Keratinocyte (primary cell): ENCODE results near the gene SPAG16. TPM values are rescaled to one million over a fixed set of nuclear protein-coding genes. Genes with fewer than 3 reads are reported as not detected.

Experiments
- DNase-seq: peaks from one replicate; pipeline ENCODE4 v3.0.0-alpha.2; 2011; ENCODE audit warnings: low read depth, missing footprints, low spot score
- FAIRE-seq: peaks from 2 replicates; lab custom pipeline; 2011; peaks lifted over from hg19 to GRCh38; lab: Jason Lieb, UNC
- H2AFZ ChIP-seq: 2 replicates; pipeline ENCODE4 v1.6.0; 2012; ENCODE audit warnings: low read length, control low read depth, inconsistent platforms; ENCODE audit not compliant: control insufficient read depth
- H3K27ac ChIP-seq: 2 replicates; pipeline ENCODE4 v1.5.1; 2011; ENCODE audit warnings: low read length; ENCODE audit not compliant: control insufficient read depth, insufficient read depth
- H3K27me3 ChIP-seq: 3 replicates; pipeline ENCODE4 v1.6.0; 2011; ENCODE audit warnings: low read length; ENCODE audit not compliant: control insufficient read depth, insufficient read depth; ENCODE audit errors: extremely low read depth
- H3K36me3 ChIP-seq, 2 experiments: 2 replicates in 1 of 2; 3 replicates in 1 of 2; pipeline ENCODE4 v1.5.1; 2011; ENCODE audit warnings: low read length in 2 of 2, mild to moderate bottlenecking in 1 of 2; ENCODE audit not compliant: control insufficient read depth in 2 of 2, insufficient read depth in 2 of 2; ENCODE audit errors: extremely low read depth in 1 of 2
- H3K4me1 ChIP-seq: 3 replicates; pipeline ENCODE4 v1.5.1; 2011; ENCODE audit warnings: low read length; ENCODE audit not compliant: control insufficient read depth, insufficient read depth; ENCODE audit errors: extremely low read depth
- H3K4me2 ChIP-seq: 3 replicates; pipeline ENCODE4 v1.6.0; 2011; ENCODE audit warnings: low read depth, low read length; ENCODE audit not compliant: control insufficient read depth, insufficient read depth; ENCODE audit errors: extremely low read depth
- H3K4me3 ChIP-seq, 3 experiments: fragments of 200-600 bp in 1 of 3; sonication (generic) in 1 of 3; 2 replicates in 2 of 3; 3 replicates in 1 of 3; pipeline ENCODE4 v1.5.1; 2011 to 2016; ENCODE audit warnings: low read length in 3 of 3, mild to moderate bottlenecking in 3 of 3, control low read depth in 2 of 3, inconsistent platforms in 1 of 3, low read depth in 1 of 3, mixed read lengths in 1 of 3, mixed run types in 1 of 3, moderate library complexity in 1 of 3; ENCODE audit not compliant: control insufficient read depth in 2 of 3, insufficient read depth in 2 of 3; ENCODE audit errors: extremely low read depth in 1 of 3
- H3K79me2 ChIP-seq: 2 replicates; pipeline ENCODE4 v1.6.0; 2012; ENCODE audit warnings: low read length; ENCODE audit not compliant: control insufficient read depth, insufficient read depth
- H3K9ac ChIP-seq: 3 replicates; pipeline ENCODE4 v1.6.0; 2011; ENCODE audit warnings: low read length; ENCODE audit not compliant: control insufficient read depth, insufficient read depth; ENCODE audit errors: extremely low read depth
- H3K9me1 ChIP-seq: 3 replicates; pipeline ENCODE4 v1.6.0; 2011; ENCODE audit warnings: low read length; ENCODE audit not compliant: control insufficient read depth, insufficient read depth; ENCODE audit errors: extremely low read depth
- H3K9me3 ChIP-seq: 2 replicates; pipeline ENCODE4 v1.5.1; 2012; ENCODE audit warnings: low read depth, low read length; ENCODE audit not compliant: control insufficient read depth
- H4K20me1 ChIP-seq: 3 replicates; pipeline ENCODE4 v1.6.0; 2011; ENCODE audit warnings: low read length; ENCODE audit not compliant: control insufficient read depth, insufficient read depth; ENCODE audit errors: extremely low read depth
- EZH2 ChIP-seq: IDR thresholded peaks from one replicate; pipeline ENCODE4 v1.6.1; 2012; ENCODE audit warnings: inconsistent platforms, mild to moderate bottlenecking, low read length, moderate library complexity
- dilution Hi-C: fragments of 300-500 bp; cut with MboI; formaldehyde crosslinking; loops from one replicate; pipeline ENCODE4 v1.7.0; 2020; ENCODE audit warnings: low sequenced_read_pairs; ENCODE audit not compliant: extremely low pct_ligation_motif_present
- polyA plus RNA-seq, 5 experiments: library from polyadenylated mRNA; depleted of rRNA in 3 of 5; stranded (reverse) in 3 of 5; stranded (forward) in 1 of 5; unstranded in 1 of 5; fragments of >200 nt; gene quantifications; 1 replicate in 1 of 5; 2 replicates in 3 of 5; 3 replicates in 1 of 5; pipeline versions ENCODE4 v1.2.1 to v1.2.3, GENCODE V29; 2011 to 2012; ENCODE audit warnings: missing spikeins in 2 of 5, low read depth in 1 of 5, low replicate concordance in 1 of 5
- TF ChIP-seq, protein P1 (sequence below), 3 experiments: IDR thresholded peaks in 1 of 3; conservative IDR thresholded peaks in 1 of 3; optimal IDR thresholded peaks in 1 of 3; 2 replicates in 2 of 3; 3 replicates in 1 of 3; pipeline versions ENCODE3 to v1.5.1; 2011; ENCODE audit warnings: low read length in 3 of 3, mild to moderate bottlenecking in 3 of 3, moderate library complexity in 2 of 3, control low read depth in 1 of 3, inconsistent platforms in 1 of 3; ENCODE audit not compliant: insufficient read depth in 2 of 3; ENCODE audit errors: extremely low read depth in 1 of 3

SPAG16 gene
- polyA plus RNA-seq, 1 donor (not counting 4 experiments of a cell fraction or from before 2014, with no cell fraction given) = 19.6 TPM

- Histone ChIP-seq H3K9ac (no peak overlapping the region), H3K27me3 (no peaks in the 10 kb centered on the region), H3K4me3 (no peak overlapping the region), H3K4me2 (no peak overlapping the region), H2AFZ (no peak overlapping the region), H3K79me2 (no peaks in the 10 kb centered on the region), H3K4me1 (no peaks in the 10 kb centered on the region), H3K36me3 (no peaks in the 10 kb centered on the region), H4K20me1 (no peaks in the 10 kb centered on the region), H3K27ac (no peak overlapping the region), H3K9me1 (no peaks in the 10 kb centered on the region), H3K9me3 (no peaks in the 10 kb centered on the region)
- DNase-seq = no peak
- no peak for FAIRE-seq
- dilution Hi-C loops = no loop called here
- no peak for TF ChIP-seq EZH2
- TF ChIP-seq, protein P1, sequence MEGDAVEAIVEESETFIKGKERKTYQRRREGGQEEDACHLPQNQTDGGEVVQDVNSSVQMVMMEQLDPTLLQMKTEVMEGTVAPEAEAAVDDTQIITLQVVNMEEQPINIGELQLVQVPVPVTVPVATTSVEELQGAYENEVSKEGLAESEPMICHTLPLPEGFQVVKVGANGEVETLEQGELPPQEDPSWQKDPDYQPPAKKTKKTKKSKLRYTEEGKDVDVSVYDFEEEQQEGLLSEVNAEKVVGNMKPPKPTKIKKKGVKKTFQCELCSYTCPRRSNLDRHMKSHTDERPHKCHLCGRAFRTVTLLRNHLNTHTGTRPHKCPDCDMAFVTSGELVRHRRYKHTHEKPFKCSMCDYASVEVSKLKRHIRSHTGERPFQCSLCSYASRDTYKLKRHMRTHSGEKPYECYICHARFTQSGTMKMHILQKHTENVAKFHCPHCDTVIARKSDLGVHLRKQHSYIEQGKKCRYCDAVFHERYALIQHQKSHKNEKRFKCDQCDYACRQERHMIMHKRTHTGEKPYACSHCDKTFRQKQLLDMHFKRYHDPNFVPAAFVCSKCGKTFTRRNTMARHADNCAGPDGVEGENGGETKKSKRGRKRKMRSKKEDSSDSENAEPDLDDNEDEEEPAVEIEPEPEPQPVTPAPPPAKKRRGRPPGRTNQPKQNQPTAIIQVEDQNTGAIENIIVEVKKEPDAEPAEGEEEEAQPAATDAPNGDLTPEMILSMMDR (optimal IDR thresholded peaks at IDR 0.05 in 1 of 3, IDR thresholded peaks at IDR 0.05 in 1 of 3, conservative IDR thresholded peaks at IDR 0.05 in 1 of 3; ENCODE audit: extremely low read depth in 1 of 3, insufficient read depth in 2 of 3, low read length in 3 of 3) = no peak
Measured at GRCh38 chr2:213455316-213456008, 171.2 kb downstream of the SPAG16 start.

DNA sequence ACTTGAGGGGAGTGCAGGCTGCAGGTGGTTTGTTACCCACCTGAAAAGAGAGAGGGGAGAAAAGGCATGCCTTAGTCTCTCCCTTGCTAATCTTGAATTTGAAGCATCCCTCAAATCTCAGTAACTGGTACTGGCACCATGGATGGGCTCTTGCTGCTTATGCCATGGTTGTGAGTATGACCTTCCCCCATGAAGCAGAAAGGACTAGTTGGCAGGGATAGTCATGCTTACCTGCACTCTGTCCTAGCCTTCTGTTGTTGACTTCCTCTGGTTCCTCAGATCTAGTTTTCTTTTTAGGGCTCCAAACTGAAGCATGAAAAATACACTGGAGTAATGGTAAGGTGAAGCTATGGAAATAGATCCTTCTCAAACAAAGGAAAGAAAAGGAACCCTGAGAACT lies 191.2 kb downstream of the SPAG16 start:
- DNase-seq (no peak), FAIRE-seq (no peak)
- Histone ChIP-seq H3K27ac (no peak overlapping the region), H3K4me3 (no peak overlapping the region), H3K27me3 (no peaks in the 10 kb centered on the region), H3K4me1 (no peaks in the 10 kb centered on the region), H3K9me1 (no peaks in the 10 kb centered on the region), H4K20me1 (no peaks in the 10 kb centered on the region), H3K9ac (no peak overlapping the region), H3K9me3 (peaks cover 6% of the 10 kb centered on the region), H3K36me3 (no peaks in the 10 kb centered on the region), H2AFZ (no peak overlapping the region), H3K4me2 (no peak overlapping the region), H3K79me2 (no peaks in the 10 kb centered on the region)
- TF ChIP-seq EZH2 = no peak
- TF ChIP-seq, protein P1 (optimal IDR thresholded peaks at IDR 0.05 in 1 of 3, IDR thresholded peaks at IDR 0.05 in 1 of 3, conservative IDR thresholded peaks at IDR 0.05 in 1 of 3; ENCODE audit: extremely low read depth in 1 of 3, insufficient read depth in 2 of 3, low read length in 3 of 3) = no peak
- dilution Hi-C loops = no loop called here
